Measurements from ENCODE around the gene LYVE1.

Gene LYVE1

GRCh38 chr11:10565493-10565892 is 3.0 kb downstream of the LYVE1 start:
- no peak for DNase-seq
- H3K9ac ChIP-seq (ENCODE audit: low read length) = no peak overlapping the region
- no peaks in the 10 kb centered on the region for H3K79me2 ChIP-seq (ENCODE audit: low read length)
- no peaks in the 10 kb centered on the region for H3K9me2 ChIP-seq (replicated peaks; ENCODE audit: insufficient read depth, low read length)
- H3K4me2 ChIP-seq (ENCODE audit: low read depth, low read length) = no peak overlapping the region
- TF ChIP-seq CTCF (IDR thresholded peaks at IDR 0.05; ENCODE audit: low read length) (no peak), EZH2phosphoT487 (IDR thresholded peaks at IDR 0.05; ENCODE audit: low read length) (no peak), EZH2 (optimal IDR thresholded peaks at IDR 0.05; ENCODE audit: low read depth, low read length) (no peak)
- H4K20me1 ChIP-seq (ENCODE audit: insufficient read depth, low read length) = no peaks in the 10 kb centered on the region
- no peaks in the 10 kb centered on the region for H3K9me3 ChIP-seq (replicated peaks; ENCODE audit: insufficient read depth, low read length)
- H3F3A ChIP-seq (ENCODE audit: insufficient read depth, low read length) = peaks cover 21% of the 10 kb centered on the region
- no peak overlapping the region; the same call in 1 of the 2 replicates for H2AFZ ChIP-seq (ENCODE audit: low read length)
- H3K4me1 ChIP-seq (ENCODE audit: low read length) = peaks cover 26% of the 10 kb centered on the region
- no peak overlapping the region for H3K27ac ChIP-seq (ENCODE audit: low read length)
- no peaks in the 10 kb centered on the region for H3K27me3 ChIP-seq (replicated peaks; ENCODE audit: insufficient read depth, low read length)
- no peaks in the 10 kb centered on the region for H3K36me3 ChIP-seq (replicated peaks; ENCODE audit: insufficient read depth, low read length)
- H3K4me3 ChIP-seq (ENCODE audit: low read length) = no peak overlapping the region

- no peaks in the 10 kb centered on the region for H4K20me1 ChIP-seq (ENCODE audit: insufficient read depth, low read length)
- peak; percentile 44 for TF ChIP-seq CTCF (IDR thresholded peaks at IDR 0.05; ENCODE audit: low read length)
- no peak for TF ChIP-seq EZH2 (optimal IDR thresholded peaks at IDR 0.05; ENCODE audit: low read depth, low read length)
- no peak for TF ChIP-seq EZH2phosphoT487 (IDR thresholded peaks at IDR 0.05; ENCODE audit: low read length)
- H3K9me2 ChIP-seq (replicated peaks; ENCODE audit: insufficient read depth, low read length) = no peaks in the 10 kb centered on the region
- peak overlapping the region; percentile 69; the same call in 1 of the 2 replicates for H2AFZ ChIP-seq (ENCODE audit: low read length)
- no peaks in the 10 kb centered on the region for H3K36me3 ChIP-seq (replicated peaks; ENCODE audit: insufficient read depth, low read length)
- no peaks in the 10 kb centered on the region for H3K27me3 ChIP-seq (replicated peaks; ENCODE audit: insufficient read depth, low read length)
- no peaks in the 10 kb centered on the region for H3K79me2 ChIP-seq (ENCODE audit: low read length)
- DNase-seq = peak; percentile 21
- H3K4me2 ChIP-seq (ENCODE audit: low read depth, low read length) = peak overlapping the region; percentile 69; the same call in 1 of the 2 replicates
- H3F3A ChIP-seq (ENCODE audit: insufficient read depth, low read length) = peaks cover 21% of the 10 kb centered on the region
- H3K9me3 ChIP-seq (replicated peaks; ENCODE audit: insufficient read depth, low read length) = no peaks in the 10 kb centered on the region
- H3K27ac ChIP-seq (ENCODE audit: low read length) = peak overlapping the region; percentile 66; the same call in 1 of the 2 replicates
- H3K4me1 ChIP-seq (ENCODE audit: low read length) = peaks cover 26% of the 10 kb centered on the region
- H3K4me3 ChIP-seq (ENCODE audit: low read length) = no peak overlapping the region
- no peak overlapping the region for H3K9ac ChIP-seq (ENCODE audit: low read length)
Measured at GRCh38 chr11:10564696-10565318, 3.7 kb downstream of the LYVE1 start.

GRCh38 chr11:10564030-10564429 is 4.4 kb downstream of the LYVE1 start:
- Histone ChIP-seq H3K4me1 (ENCODE audit: low read length) (peaks cover 26% of the 10 kb centered on the region), H3K79me2 (ENCODE audit: low read length) (no peaks in the 10 kb centered on the region), H3K4me2 (ENCODE audit: low read depth, low read length) (peak overlapping the region; percentile 69), H2AFZ (ENCODE audit: low read length) (peak overlapping the region; percentile 69), H3K27ac (ENCODE audit: low read length) (peak overlapping the region; percentile 66), H3K9me2 (replicated peaks; ENCODE audit: insufficient read depth, low read length) (no peaks in the 10 kb centered on the region), H3K36me3 (replicated peaks; ENCODE audit: insufficient read depth, low read length) (no peaks in the 10 kb centered on the region), H3F3A (ENCODE audit: insufficient read depth, low read length) (peaks cover 21% of the 10 kb centered on the region), H3K27me3 (replicated peaks; ENCODE audit: insufficient read depth, low read length) (no peaks in the 10 kb centered on the region), H4K20me1 (ENCODE audit: insufficient read depth, low read length) (no peaks in the 10 kb centered on the region), H3K9ac (ENCODE audit: low read length) (peak overlapping the region; percentile 7; the same call in 1 of the 2 replicates), H3K4me3 (ENCODE audit: low read length) (peak overlapping the region; percentile 10; the same call in 1 of the 2 replicates), H3K9me3 (replicated peaks; ENCODE audit: insufficient read depth, low read length) (no peaks in the 10 kb centered on the region)
- TF ChIP-seq EZH2 (optimal IDR thresholded peaks at IDR 0.05; ENCODE audit: low read depth, low read length) (no peak), CTCF (IDR thresholded peaks at IDR 0.05; ENCODE audit: low read length) (no peak), EZH2phosphoT487 (IDR thresholded peaks at IDR 0.05; ENCODE audit: low read length) (no peak)
- DNase-seq = peak; percentile 79

All from MM.1S (cell line).